Heart left ventricle (tissue), 16 donors: ENCODE measurements around the gene ZNF862. TPM values are rescaled to one million over a fixed set of nuclear protein-coding genes. Genes with fewer than 3 reads are reported as not detected.
A peak's percentile ranks its signal among the peaks of the same experiment; 100 is the strongest.

Experiments used
- ATAC-seq, 4 donors: fragments of 200-7000 bp; cut with Tn5 transposase; one replicate each; pipeline ENCODE4 v1.9.1; 2020 to 2022; ENCODE audit warnings: moderate library complexity in 4 of 4, mild to moderate bottlenecking in 3 of 4, moderate number of reproducible peaks in 1 of 4
- DNase-seq, 5 donors: peaks; one replicate each; pipeline ENCODE4 v3.0.0-alpha.2; 2020
- H3K27ac ChIP-seq, 12 donors: fragments of 200-600 bp; sonication (generic) in 4 of 12; one replicate each; pipeline versions ENCODE4 v1.5.0 to v1.8.0; 2016 to 2022; ENCODE audit warnings: mild to moderate bottlenecking in 2 of 12
- H3K27me3 ChIP-seq, 9 donors: fragments of 200-600 bp; sonication (generic) in 2 of 9; one replicate each; pipeline versions ENCODE4 v1.5.1 to v1.8.0; 2016 to 2022; ENCODE audit warnings: mild to moderate bottlenecking in 3 of 9
- H3K36me3 ChIP-seq, 9 donors: fragments of 200-600 bp; sonication (generic) in 2 of 9; one replicate each; pipeline versions ENCODE4 v1.5.0 to v1.8.0; 2018 to 2022; ENCODE audit warnings: mild to moderate bottlenecking in 2 of 9
- H3K4me1 ChIP-seq, 12 donors: fragments of 200-600 bp; sonication (generic) in 4 of 12; one replicate each; pipeline versions ENCODE4 v1.5.0 to v1.8.0; 2016 to 2022; ENCODE audit warnings: mild to moderate bottlenecking in 3 of 12
- H3K4me3 ChIP-seq, 12 donors: fragments of 200-600 bp; sonication (generic) in 4 of 12; one replicate each; pipeline versions ENCODE4 v1.5.0 to v1.8.0; 2017 to 2022; ENCODE audit warnings: mild to moderate bottlenecking in 9 of 12, moderate library complexity in 4 of 12
- H3K9me3 ChIP-seq, 12 donors: fragments of 200-600 bp; sonication (generic) in 4 of 12; one replicate each; pipeline versions ENCODE4 v1.5.0 to v1.8.0; 2016 to 2022; ENCODE audit warnings: mild to moderate bottlenecking in 1 of 12
- POLR2A ChIP-seq, 2 donors: fragments of 450-650 bp; IDR thresholded peaks; one replicate each; pipeline ENCODE4 v1.6.1; 2017; ENCODE audit warnings: antibody characterized with exemption in 2 of 2, mild to moderate bottlenecking in 2 of 2, moderate library complexity in 2 of 2
- WGBS, 4 donors: extraction: QIAGEN DNeasy Blood & Tissue Kit in 2 of 4; methylation state at CpG; one replicate each; pipeline versions ENCODE4 v1.1.5 to v1.1.7; 2013 to 2018; 5-methylcytosine and 5-hydroxymethylcytosine counted together
- intact Hi-C, 10 donors: fragments of 100-400 bp; cut with DNase I; formaldehyde crosslinking; loops; one replicate each; pipeline versions ENCODE4 v1.11.1 to v1.14.2; 2022
- polyA plus RNA-seq, 2 donors: library from polyadenylated mRNA; stranded (reverse); fragments of 200-250 nt; gene quantifications; one replicate each; pipeline ENCODE4 v1.2.3, GENCODE V29; 2013
- total RNA-seq, 9 donors: library from RNA; depleted of rRNA in 2 of 9; stranded (reverse); fragments of >200 nt in 2 of 9; fragmentation: NEBNext Ultra II Directional in 3 of 9; extraction: Animal tissue kit (Norgen Biotek cat#: 25700) in 3 of 9; gene quantifications; one replicate each; pipeline versions ENCODE4 v1.1.0 to v1.2.4, GENCODE V29; 2016 to 2023
- TF ChIP-seq, protein P1 (sequence below), 12 donors: fragments of 200-600 bp; sonication (generic) in 4 of 12; IDR thresholded peaks; one replicate each; pipeline versions ENCODE4 v1.5.0 to v1.8.0; 2018 to 2022; ENCODE audit warnings: antibody characterized with exemption in 12 of 12, mild to moderate bottlenecking in 5 of 12
- donor health status: ischemic (EF 13 %, LVEDD 7.1; RV severe dilation, severe dysfunction).
- donor health status: healthy with polysubstance abuse.
- donor health status: DM: no; HTN: yes; CAD: no.
- donor health status: DM: no; HTN: no; CAD: no.
- donor health status: ischemic (EF 25% LVEDD 6.9; RV normal size, moderate dysfunction).
- donor health status: ischemic (EF 25% LVEDD 5.7; RV mildly dilated, moderate dysfunction).
- donor health status: healthy.
- donor health status: DM: yes; HTN: yes; CAD: no.
- donor health status: ischemic (EF 35%, LVEDD 5.7; RV mildly dilated, moderate dysfunction).
- donor health status: nonischemic (EF 11% LVEDD 7.7; RV severe dilation, severe dysfunction).
- donor health status: DM: yes; HTN: yes; CAD: no.
- donor health status: PGD.
- donor health status: ischemic (EF 29% LVEDD 5.4; RV normal size, mild dysfunction).
- donor health status: nonischemic (EF 23%, LVEDD 6.1; RV moderate dilation, normal function).

The ZNF862 gene
- total and polyA plus RNA-seq, 11 donors = 6.9 to 18.1 (median 9.1) TPM

DNA sequence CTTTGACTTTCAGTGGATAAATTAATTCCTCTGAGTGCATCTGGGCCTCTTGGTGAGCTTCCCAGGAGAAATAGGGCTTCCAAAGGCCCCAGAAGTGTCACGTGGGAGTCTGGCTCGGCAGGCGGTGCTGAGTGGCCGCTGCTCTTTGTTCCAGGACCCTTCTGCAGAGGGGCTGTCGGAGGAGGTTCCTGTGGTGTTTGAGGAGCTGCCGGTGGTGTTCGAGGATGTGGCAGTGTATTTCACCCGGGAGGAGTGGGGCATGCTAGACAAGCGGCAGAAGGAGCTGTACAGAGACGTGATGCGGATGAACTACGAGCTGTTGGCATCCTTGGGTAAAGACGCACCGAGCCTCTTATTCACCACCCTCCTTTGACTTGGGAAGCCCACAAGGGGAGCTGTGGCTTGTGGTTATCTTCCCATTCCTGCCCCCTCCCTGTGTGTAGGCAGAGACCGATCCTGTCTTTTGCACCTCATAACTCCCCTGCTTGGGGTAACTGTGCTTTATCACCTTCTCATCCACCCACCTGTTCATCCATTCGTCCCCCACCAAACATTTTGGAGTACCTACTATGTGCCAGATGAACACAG, 11.9 kb downstream of the ZNF862 start:
- H3K36me3 ChIP-seq = peaks cover 0 to 70% (median 33%) of the 10 kb centered on the region in 9 donors
- H3K27ac ChIP-seq = no peak overlapping the region
- DNase-seq = peak in 1 of 5 donors; percentile 11
- intact Hi-C loops = no loop called here
- no peak for TF ChIP-seq POLR2A (IDR thresholded peaks at IDR 0.05)
- TF ChIP-seq, protein P1, sequence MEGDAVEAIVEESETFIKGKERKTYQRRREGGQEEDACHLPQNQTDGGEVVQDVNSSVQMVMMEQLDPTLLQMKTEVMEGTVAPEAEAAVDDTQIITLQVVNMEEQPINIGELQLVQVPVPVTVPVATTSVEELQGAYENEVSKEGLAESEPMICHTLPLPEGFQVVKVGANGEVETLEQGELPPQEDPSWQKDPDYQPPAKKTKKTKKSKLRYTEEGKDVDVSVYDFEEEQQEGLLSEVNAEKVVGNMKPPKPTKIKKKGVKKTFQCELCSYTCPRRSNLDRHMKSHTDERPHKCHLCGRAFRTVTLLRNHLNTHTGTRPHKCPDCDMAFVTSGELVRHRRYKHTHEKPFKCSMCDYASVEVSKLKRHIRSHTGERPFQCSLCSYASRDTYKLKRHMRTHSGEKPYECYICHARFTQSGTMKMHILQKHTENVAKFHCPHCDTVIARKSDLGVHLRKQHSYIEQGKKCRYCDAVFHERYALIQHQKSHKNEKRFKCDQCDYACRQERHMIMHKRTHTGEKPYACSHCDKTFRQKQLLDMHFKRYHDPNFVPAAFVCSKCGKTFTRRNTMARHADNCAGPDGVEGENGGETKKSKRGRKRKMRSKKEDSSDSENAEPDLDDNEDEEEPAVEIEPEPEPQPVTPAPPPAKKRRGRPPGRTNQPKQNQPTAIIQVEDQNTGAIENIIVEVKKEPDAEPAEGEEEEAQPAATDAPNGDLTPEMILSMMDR (IDR thresholded peaks at IDR 0.05) = no peak
- no peak overlapping the region for H3K4me3 ChIP-seq
- peaks cover 0 to 9% (median 5%) of the 10 kb centered on the region in 12 donors for H3K4me1 ChIP-seq
- no peaks in the 10 kb centered on the region for H3K27me3 ChIP-seq
- WGBS, 4 donors = 84 to 86% (median 85%) methylated on average over 16 of the region's 16 CpGs
- ATAC-seq = no peak
- no peaks in the 10 kb centered on the region for H3K9me3 ChIP-seq

DNA sequence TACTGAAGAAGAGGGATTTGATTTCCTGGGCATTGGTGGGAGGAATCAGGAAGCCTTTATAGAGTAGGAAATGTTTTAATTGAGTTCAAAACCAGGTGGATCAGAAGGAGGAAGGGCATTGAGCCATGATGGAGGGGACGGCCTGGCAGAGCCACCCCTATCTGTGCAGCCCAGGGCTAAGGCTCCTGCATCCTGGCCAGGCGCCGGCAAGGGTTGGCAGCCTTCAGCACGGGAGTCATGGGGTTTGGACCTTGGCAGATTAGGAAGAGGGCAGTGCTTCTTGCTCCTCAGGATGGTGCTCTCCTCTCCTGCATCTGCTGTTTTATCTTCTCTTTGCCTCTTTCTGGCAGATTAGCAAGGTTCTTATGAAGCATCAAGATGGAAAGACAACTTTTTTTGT, 12.5 kb downstream of the ZNF862 start:
- WGBS, 4 donors = 63 to 78% (median 67%) methylated on average over 4 of the region's 4 CpGs
- H3K9me3 ChIP-seq = no peaks in the 10 kb centered on the region
- no peak overlapping the region for H3K27ac ChIP-seq
- H3K4me1 ChIP-seq = peaks cover 0 to 15% (median 6%) of the 10 kb centered on the region in 12 donors
- ATAC-seq (no peak), DNase-seq (peak in 1 of 5 donors; percentile 19)
- H3K27me3 ChIP-seq = no peaks in the 10 kb centered on the region
- peaks cover 0 to 65% (median 33%) of the 10 kb centered on the region in 9 donors for H3K36me3 ChIP-seq
- TF ChIP-seq POLR2A (IDR thresholded peaks at IDR 0.05) = no peak
- TF ChIP-seq, protein P1 (IDR thresholded peaks at IDR 0.05) = no peak
- intact Hi-C loops = no loop called here
- no peak overlapping the region for H3K4me3 ChIP-seq

DNA sequence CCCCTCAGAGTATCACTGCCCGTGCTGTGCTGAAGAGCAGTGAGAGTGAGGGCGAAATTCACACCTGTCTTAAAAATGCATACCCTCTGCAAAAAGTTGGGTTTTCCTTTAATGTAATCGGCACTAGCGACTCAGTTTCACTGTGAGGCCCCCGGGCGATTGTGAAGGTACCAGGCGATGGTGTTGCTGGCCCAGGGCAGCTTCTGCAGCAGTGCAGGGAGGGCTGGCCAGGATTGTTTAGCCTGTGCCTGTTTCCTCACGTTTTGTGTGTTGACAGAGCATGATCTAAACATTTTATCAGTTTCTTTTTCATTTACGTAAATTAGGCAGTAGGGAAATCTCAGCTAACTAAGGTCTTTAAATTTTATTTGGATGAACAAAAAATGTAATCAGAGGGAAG, 13.3 kb downstream of the ZNF862 start:
- Histone ChIP-seq H3K27ac (no peak overlapping the region), H3K36me3 (peaks cover 0 to 59% (median 33%) of the 10 kb centered on the region in 9 donors), H3K9me3 (no peaks in the 10 kb centered on the region), H3K4me1 (peaks cover 0 to 21% (median 7%) of the 10 kb centered on the region in 12 donors), H3K4me3 (no peak overlapping the region), H3K27me3 (no peaks in the 10 kb centered on the region)
- intact Hi-C loops = no loop called here
- 91 to 95% (median 92%) methylated on average over 9 of the region's 9 CpGs for WGBS, 4 donors
- DNase-seq (no peak), ATAC-seq (no peak)
- TF ChIP-seq, protein P1 (IDR thresholded peaks at IDR 0.05) = no peak
- no peak for TF ChIP-seq POLR2A (IDR thresholded peaks at IDR 0.05)

DNA sequence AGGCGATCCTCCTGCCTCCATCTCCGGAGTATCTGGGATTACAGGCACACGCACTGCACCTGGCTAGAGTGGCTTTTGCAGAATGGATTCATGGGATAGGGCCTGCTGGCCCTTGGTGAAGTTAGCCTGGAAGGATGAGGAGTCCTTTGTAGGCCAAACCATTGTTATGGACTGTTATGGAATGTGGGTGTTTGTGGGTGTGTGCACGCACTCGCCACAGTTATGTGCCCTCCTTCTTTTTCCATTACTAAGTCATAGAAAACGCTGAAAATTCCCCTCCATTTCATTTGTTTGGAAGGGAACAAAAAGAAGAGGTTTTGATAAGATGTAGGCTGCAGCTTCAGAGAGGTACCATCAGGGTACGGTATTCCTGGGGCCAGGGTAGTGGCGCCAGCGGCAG, 15.0 kb downstream of the ZNF862 start:
- intact Hi-C loops = no loop called here
- Histone ChIP-seq H3K9me3 (no peaks in the 10 kb centered on the region), H3K27ac (no peak overlapping the region), H3K36me3 (peaks cover 0 to 45% (median 22%) of the 10 kb centered on the region in 9 donors), H3K27me3 (no peaks in the 10 kb centered on the region), H3K4me1 (peaks cover 0 to 21% (median 7%) of the 10 kb centered on the region in 12 donors), H3K4me3 (no peak overlapping the region)
- no peak for TF ChIP-seq POLR2A (IDR thresholded peaks at IDR 0.05)
- TF ChIP-seq, protein P1 (IDR thresholded peaks at IDR 0.05) = no peak
- no peak for ATAC-seq
- WGBS, 4 donors = 94 to 96% (median 96%) methylated on average over 9 of the region's 9 CpGs
- DNase-seq = no peak
